Measurements from ENCODE around the gene SREBF2. TPM values are rescaled to one million over a fixed set of nuclear protein-coding genes. Genes with fewer than 3 reads are reported as not detected.

Gene SREBF2
- total and polyA plus RNA-seq, 2 of the 8 experiments (the other 6 are each of a cell fraction or from before 2014, with no cell fraction given), result 125 to 144 TPM

GRCh38 chr22:41819257-41819656 lies 13.6 kb upstream of the SREBF2 start:
- no peak overlapping the region for H2BK120ac ChIP-seq (replicated peaks; ENCODE audit: low read depth, low read length)
- H3K27ac ChIP-seq (ENCODE audit: low read depth, low read length), result no peak overlapping the region
- H2BK12ac ChIP-seq (ENCODE audit: low read depth, low read length), result no peak overlapping the region
- H4K20me1 ChIP-seq (replicated peaks in 1 of 2; ENCODE audit: control insufficient read depth in 1 of 2, insufficient read depth in 2 of 2, low read length in 2 of 2), result peaks cover 0 to 8% of the 10 kb centered on the region in 2 experiments
- H3K14ac ChIP-seq (ENCODE audit: insufficient read length), result no peak overlapping the region
- no peaks in the 10 kb centered on the region; a peak in 1 of 7 replicates for H3K27me3 ChIP-seq (replicated peaks in 1 of 4; ENCODE audit: control insufficient read depth in 3 of 4, extremely low read depth in 1 of 4, insufficient read depth in 3 of 4, low read length in 3 of 4)
- no peak overlapping the region for H4K5ac ChIP-seq (ENCODE audit: insufficient read length, low read depth, low read length)
- WGBS, 2 experiments (ENCODE audit: extremely low coverage in 1 of 2, insufficient coverage in 1 of 2, insufficient read length in 1 of 2, insufficient replicate concordance in 2 of 2, low coverage in 1 of 2, low lambda C conversion rate in 2 of 2, missing lambda C conversion rate in 1 of 2), result 87% methylated on average over 4 of the region's 4 CpGs; no CpG with 5 or more reads in 1 of the 2 experiments
- no peak overlapping the region for H2BK15ac ChIP-seq (ENCODE audit: low read length)
- no peak overlapping the region for H3K4me3 ChIP-seq (ENCODE audit: extremely low read depth in 1 of 4, insufficient read depth in 2 of 4, low read depth in 3 of 4, low read length in 4 of 4)
- H3K4me2 ChIP-seq (ENCODE audit: insufficient read depth in 1 of 2, low read depth in 2 of 2, low read length in 2 of 2), result no peak overlapping the region
- H3K4ac ChIP-seq (replicated peaks; ENCODE audit: insufficient read length, low read depth, low read length), result no peak overlapping the region
- H3K23ac ChIP-seq (ENCODE audit: insufficient read length), result no peak overlapping the region
- ChIA-PET CTCF (ENCODE audit: partially characterized antibody) (interaction anchor here (1.1 to 1.4 kb wide), 2 partner anchors 37 to 72 kb away, joined by 3 to 5 read pairs; no protein-coding TSS in a partner anchor), POLR2A (ENCODE audit: partially characterized antibody) (interaction anchor here (0.7 to 1.5 kb wide), 2 partner anchors 14 to 18 kb away, joined by 4 read pairs; partner anchors contain the start of genes CCDC134 and SREBF2)
- no peak overlapping the region for H4K91ac ChIP-seq (replicated peaks; ENCODE audit: insufficient read length, low read length)
- peaks cover 6% of the 10 kb centered on the region for H3K79me1 ChIP-seq (ENCODE audit: low read depth, low read length)
- no peak overlapping the region for H3K56ac ChIP-seq (replicated peaks; ENCODE audit: insufficient read length, low read depth, low read length)
- no peaks in the 10 kb centered on the region for H3K9me3 ChIP-seq (ENCODE audit: insufficient read depth in 2 of 2, low read depth in 1 of 2, low read length in 1 of 2)
- no peak overlapping the region for H2AK5ac ChIP-seq (ENCODE audit: low read depth, low read length)
- no peak overlapping the region for H2BK20ac ChIP-seq (ENCODE audit: low read length)
- peaks cover 0 to 11% (median 4%) of the 10 kb centered on the region in 4 experiments; a peak in 6 of 8 replicates for H3K36me3 ChIP-seq (ENCODE audit: control insufficient read depth in 2 of 4, insufficient read depth in 4 of 4, low read length in 3 of 4)
- H3K23me2 ChIP-seq (ENCODE audit: low read depth, low read length), result no peaks in the 10 kb centered on the region
- peaks cover 2 to 8% (median 4%) of the 10 kb centered on the region in 4 experiments for H3K4me1 ChIP-seq (replicated peaks in 1 of 4; ENCODE audit: control insufficient read depth in 3 of 4, insufficient read depth in 4 of 4, low read length in 3 of 4)
- DNase-seq (ENCODE audit: low read depth in 1 of 2, low spot score in 2 of 2) (no peak), FAIRE-seq (no peak)
- no peaks in the 10 kb centered on the region for H3K79me2 ChIP-seq (ENCODE audit: control insufficient read depth in 1 of 2, insufficient read depth in 2 of 2, low read length in 2 of 2)
- H4K8ac ChIP-seq (ENCODE audit: extremely low read depth, insufficient read depth, low read length), result no peak overlapping the region
- no peak overlapping the region for H2AFZ ChIP-seq (ENCODE audit: low read length)
- no peak overlapping the region for H2BK5ac ChIP-seq (ENCODE audit: low read depth, low read length)
- H3K9ac ChIP-seq (replicated peaks in 1 of 4; ENCODE audit: extremely low read depth in 1 of 4, low read depth in 3 of 4, low read length in 3 of 4), result no peak overlapping the region
- no peak overlapping the region for H3K18ac ChIP-seq (ENCODE audit: extremely low read depth, low read length)
- TF ChIP-seq POLR2A (IDR thresholded peaks at IDR 0.05; ENCODE audit: control extremely low read depth in 1 of 2, low read depth in 2 of 2, low read length in 2 of 2), result no peak
- TF ChIP-seq ATF3 (IDR thresholded peaks at IDR 0.05; ENCODE audit: insufficient read depth, low read depth, low read length), result no peak
- TF ChIP-seq SRF (IDR thresholded peaks at IDR 0.05; ENCODE audit: low read depth, low read length), result no peak
- TF ChIP-seq HDAC6 (IDR thresholded peaks at IDR 0.05; ENCODE audit: low read depth, low read length), result no peak
- no peak for TF ChIP-seq PHF8 (conservative IDR thresholded peaks at IDR 0.05; ENCODE audit: low read depth, low read length)
- no peak for TF ChIP-seq SIRT6 (IDR thresholded peaks at IDR 0.05; ENCODE audit: low read length)
- no peak for TF ChIP-seq TAF1 (IDR thresholded peaks at IDR 0.05; ENCODE audit: low read depth, low read length)
- TF ChIP-seq SAP30 (IDR thresholded peaks at IDR 0.05; ENCODE audit: insufficient read depth, insufficient replicate concordance, low read length), result no peak
- no peak for TF ChIP-seq EP300 (IDR thresholded peaks at IDR 0.05; ENCODE audit: borderline replicate concordance in 1 of 2, low read depth in 2 of 2, low read length in 2 of 2)
- TF ChIP-seq ASH2L (IDR thresholded peaks at IDR 0.05; ENCODE audit: low read length), result no peak
- TF ChIP-seq NANOG (IDR thresholded peaks at IDR 0.05; ENCODE audit: insufficient read depth, low read depth, low read length, poor library complexity, severe bottlenecking), result no peak
- no peak for TF ChIP-seq MAX (IDR thresholded peaks at IDR 0.05)
- TF ChIP-seq RXRA (IDR thresholded peaks at IDR 0.05; ENCODE audit: insufficient read depth, low read depth, low read length), result no peak

Measured in H1 (cell line).